NCI-H446 treated with DMSO at 0.1 percent for 48 hours (cell line): ENCODE data around the gene SH2D6.
"Not testable (repeated sequence)": the region's sequence is repeated elsewhere in the genome, so short reads cannot be mapped to it uniquely, and the experiment has no call there.

Experiments
- DNase-seq: peaks from one replicate; lab custom pipeline; 2025; lab: John Stamatoyannopoulos, UW

Gene SH2D6

DNA sequence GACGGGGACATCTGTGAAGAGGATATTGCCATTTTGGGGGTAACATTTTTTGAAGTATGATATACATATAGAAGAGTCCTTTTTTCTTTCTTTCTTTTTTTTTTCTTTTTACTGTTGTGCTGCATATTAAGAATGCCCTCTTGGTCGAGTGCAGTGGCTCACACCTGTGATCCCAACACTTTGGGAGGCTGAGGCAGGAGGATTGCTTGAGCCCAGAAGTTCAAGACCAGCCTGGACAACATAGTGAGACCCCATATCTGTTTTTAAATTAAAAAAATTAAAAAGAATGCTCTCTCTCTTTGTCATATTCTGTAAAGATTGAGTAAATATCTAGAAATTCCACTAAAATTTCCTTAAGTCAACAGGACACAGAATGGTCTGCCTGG, 3.6 kb downstream of the SH2D6 start:
- DNase-seq = no peak

DNA sequence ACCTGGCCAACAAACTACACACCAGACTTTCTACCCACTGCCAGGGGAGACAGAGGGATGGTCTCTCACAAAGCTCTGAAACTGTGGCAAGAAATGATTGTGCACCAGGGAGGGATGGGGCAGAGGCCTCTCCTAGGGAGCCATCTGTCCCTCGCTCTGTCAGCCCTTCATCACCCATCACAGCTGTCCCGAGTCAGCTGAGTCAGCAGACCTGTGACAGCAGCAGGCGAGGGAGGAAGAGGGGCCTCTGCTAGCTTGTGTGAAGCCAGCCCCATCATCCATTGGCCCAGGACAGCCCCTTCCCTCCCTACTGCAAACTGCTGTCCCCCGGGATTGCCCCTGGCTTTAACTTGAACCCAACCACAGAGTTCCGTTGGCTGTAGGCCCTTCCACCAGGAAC, 5.0 kb downstream of the SH2D6 start:
- no peak for DNase-seq

DNA sequence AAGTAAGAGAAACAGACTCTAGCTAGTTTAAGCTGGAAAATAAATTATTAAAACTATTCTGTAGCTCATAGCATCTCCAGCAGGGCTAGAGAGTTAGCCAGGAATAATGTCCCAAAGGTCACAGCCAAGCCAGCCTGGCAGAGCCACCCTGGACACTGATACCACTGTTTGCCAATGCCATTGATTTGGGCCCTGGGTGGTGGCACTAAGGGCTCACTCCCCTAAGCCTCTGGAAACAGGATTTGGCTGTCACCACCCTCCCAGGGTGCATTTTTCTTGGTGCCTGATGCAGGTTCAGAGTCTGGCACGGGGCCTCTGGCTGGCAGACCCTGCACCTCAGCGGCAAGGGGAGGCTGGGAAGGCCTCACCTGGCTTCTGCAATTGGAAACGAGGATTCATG, 7.1 kb downstream of the SH2D6 start:
- no peak for DNase-seq

DNA sequence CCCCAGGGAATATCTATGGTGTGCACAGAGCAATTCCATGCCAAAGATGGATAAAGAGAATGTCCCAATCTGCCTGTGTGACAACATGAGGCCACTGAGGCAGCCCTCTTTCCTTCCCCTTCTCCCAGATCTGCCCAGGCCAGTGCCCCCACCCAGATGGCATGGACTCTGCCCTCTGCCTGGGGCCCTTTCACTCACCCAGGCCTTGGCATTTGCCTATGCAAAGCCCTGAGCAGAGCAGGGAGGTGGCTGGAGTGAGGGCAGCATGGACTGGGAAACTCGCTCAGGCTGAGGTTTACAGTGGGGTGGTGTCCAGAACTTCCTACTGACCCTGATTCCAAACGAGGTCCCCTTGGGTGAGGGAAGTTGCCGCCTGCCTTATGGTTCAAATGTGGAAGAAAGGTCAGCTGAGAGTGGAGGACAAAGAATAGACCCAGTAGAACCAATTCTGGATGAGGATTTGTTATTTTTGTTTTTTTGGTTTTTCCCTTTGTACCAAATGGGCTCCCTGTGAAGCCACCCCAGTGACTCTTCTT, 8.9 kb downstream of the SH2D6 start:
- no peak for DNase-seq

DNA sequence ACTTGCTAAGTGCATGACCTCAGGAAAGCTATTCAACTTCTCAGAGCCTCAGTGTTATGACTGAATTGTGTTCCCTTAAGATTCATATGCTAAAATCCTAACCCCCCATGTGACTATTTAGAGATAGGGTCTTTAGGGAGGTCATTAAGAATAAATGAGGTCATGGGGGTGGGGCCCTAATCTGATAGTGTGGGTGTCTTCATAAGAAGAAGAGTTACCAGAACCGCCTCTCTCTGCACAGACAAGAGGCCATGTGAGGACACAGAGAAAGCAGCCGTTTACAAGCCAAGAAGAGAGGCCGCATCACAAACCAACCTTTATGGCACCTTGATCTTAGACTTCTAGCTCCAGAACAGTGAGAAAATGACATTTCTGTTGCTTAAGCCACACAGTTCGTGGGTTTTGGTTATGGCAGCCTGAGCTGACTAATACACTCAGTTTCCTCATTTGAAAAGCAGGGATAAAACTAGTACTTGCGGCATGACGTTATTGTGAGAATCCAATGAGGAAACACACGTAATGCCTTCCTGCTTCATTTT, 9.9 kb downstream of the SH2D6 start:
- DNase-seq = no peak

DNA sequence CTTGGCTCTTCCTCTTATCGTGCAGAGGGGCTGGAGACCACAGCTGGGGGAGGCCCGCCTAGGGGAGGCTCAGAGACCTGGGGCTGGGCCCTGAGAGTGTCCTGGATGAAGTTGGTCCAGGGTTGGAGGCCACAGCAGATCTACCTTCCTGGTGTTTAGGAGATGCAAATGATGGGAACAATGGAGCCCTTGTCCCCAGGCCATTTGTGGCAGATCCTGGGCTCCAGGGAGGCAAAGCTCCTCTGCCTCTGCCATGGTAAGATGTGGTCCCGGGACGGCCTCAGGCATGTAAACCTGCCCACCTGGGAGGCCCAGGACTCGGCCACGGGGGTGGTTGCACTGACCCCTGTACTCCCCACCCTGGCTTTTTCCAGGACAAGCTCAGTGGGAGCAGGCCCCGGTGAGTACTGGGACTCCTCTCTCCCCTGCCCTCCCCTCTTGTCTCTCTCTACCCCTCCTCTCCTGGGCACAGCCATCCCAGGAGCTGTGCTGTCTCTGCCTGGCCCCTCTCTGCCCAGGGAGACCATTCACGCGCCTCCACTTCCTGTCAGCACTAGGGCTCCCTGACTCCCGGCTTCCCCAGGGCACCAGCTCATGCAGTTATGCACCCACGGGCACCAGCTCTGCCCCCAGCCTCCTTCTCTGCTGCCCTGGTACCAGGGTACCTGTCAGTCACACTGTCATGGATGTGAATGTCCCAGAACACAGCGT, 10.9 kb downstream of the SH2D6 start:
- no peak for DNase-seq

DNA sequence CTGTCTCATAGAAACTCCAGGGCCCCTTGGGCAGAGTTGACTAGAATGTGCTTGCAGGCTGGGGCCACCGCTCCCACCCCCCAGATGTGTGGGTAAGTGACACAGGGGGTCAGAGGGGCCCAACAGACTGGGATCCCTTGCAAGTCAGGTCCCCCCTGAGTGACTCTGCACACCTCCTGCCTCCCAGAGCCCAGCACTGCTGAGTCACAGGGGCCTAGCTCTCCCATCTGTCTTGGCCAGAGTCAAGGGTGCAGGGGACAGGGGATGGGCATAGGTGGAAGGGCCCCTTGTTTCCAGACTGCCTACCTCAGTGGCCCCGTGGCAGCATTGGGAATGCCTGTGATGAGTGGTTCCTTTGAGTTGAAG, 11.4 kb downstream of the SH2D6 start:
- no peak for DNase-seq

DNA sequence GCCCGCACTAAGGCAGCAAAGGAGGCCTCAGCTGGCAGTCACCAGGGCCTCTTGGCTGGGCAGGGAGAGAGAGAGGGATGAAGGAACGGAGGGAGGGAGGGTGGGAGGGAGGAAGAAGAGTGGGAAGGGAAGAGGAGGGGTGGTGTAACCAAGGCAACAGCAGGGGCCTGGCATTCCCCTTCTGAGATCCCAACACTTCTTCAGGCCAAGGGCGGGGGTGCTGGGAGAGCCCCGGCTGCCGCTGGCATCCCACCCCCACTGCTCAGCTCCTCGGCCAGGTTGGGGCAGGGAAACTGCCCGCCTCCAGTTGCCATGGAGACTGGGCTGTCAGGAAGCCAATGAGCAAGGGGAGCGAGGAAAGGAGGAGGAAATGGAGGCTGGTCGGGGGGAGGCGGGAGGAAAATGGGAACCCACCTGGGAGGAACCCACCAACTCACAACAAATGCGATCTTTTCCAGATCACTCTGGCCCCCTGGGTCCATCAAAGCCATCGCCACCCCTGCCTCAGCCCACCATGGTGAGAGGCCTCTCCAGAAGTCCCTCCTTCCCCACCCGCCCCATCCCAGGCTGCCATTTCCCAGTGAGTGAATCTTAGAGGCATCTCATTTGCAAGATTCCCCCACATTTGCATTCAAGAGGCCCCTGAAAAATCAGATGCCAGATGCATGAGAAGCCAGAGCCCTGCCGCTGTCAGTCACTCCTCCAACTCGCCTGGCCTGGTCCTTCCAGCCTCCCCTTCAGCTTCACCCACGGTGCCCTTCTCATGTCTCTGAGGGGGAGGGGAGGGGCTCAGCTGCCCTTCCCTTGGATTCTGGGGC, 12.4 kb downstream of the SH2D6 start:
- peak; percentile 66 for DNase-seq

DNA sequence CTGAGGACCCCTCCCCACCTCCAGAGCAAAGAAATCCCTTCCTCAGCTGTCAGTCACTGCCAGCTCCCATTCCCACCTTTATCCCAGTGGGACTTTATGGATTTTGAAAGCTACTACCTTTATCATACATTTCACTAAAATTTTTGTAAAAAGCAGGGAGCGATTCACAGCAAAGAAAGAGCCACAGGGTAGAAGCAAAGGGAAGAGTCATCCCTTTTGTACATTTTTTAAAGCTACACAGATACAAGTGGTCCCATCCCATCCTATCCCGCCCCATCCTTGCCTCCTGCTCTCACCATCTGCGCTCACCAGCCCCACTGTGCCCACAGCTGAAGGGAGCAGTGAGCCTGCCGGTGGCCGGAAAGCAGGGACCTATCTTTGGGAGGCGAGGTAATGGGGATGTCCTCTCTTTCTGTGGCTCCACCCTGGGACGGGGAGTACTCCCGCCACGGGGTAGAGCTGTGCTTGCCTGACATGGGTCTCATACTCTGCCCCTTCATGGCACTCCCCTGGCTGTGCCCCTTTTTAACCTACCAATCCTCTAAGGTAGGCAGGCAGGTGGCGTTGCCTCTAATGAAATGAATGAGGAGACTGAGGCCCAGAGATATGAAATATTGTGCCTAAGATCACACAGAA, 13.2 kb downstream of the SH2D6 start:
- no peak for DNase-seq

DNA sequence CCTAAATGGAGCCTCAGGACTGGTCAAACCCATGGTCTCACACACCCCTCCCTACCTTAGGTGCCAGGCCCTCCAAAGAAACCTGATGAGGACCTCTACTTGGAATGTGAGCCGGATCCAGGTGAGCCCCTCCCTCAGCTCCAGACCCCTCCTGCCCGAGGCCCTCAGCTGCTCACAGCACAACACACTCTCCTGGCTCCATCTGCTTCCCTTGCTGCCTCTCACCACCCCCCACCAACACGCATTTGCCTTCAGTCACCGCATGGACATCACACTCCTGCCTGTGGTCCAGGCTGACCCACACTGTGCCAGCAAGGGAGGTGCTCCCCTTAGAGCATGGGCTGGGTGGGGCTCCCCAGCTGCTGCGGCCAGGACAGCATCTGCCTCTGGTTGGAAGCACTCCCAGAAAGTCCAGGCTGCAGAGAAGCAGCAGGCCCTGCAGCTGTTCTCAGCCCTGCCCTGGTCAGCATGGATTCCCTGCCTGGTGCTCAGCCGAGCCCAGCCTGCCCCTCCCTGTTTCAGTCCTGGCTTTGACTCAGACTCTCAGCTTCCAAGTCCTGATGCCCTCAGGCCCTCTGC, 15.1 kb downstream of the SH2D6 start:
- peak; percentile 67 for DNase-seq

DNA sequence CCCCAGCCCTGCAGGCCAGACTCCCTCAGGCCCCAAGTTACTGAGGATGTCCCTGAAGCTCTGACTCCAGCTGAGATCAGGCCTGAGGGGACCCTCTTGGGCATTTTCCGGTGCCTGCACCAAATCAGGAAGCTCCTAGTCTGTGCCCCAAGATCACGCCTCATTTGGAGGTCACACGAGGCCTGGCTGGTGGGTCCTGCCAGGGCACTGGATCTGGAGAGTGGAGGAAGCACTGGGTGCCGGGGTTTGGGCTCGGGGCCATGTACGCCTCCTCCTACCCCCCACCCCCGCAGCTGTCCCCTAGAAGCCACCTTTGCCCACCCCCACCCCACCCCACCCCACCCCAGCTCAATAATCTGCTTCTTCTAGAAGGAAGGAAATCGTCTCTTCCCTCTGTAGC, 16.2 kb downstream of the SH2D6 start:
- no peak for DNase-seq

DNA sequence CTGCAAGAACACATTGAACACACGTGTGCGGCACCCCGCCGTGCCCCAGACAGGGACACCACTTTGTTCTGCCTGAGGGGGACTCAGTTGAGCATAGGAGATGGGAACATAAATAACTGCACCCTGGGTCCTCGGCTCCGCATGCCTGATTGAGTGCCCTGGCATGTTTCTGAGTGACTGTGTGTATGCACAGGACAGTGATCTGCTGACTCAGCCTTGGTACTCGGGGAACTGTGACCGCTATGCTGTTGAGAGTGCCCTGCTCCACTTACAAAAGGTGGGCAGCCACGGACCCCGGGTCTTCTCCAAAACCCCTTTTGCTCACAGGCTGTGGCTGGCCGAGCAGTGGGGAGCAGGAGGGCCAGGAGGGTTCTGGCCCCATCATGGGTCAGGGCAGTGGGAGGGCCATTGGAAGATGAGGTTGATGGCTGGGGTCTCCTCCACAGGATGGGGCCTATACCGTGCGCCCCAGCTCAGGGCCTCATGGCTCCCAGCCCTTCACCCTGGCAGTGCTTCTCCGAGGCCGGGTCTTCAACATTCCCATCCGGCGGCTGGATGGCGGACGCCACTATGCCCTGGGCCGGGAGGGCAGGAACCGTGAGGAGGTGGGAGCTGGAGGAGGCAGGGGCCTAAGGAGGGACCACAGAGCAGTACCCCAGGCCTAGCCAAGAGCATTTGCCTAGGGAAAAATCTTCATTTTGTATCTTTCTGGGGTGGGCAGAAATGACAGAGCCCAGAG, 16.9 kb downstream of the SH2D6 start:
- no peak for DNase-seq

DNA sequence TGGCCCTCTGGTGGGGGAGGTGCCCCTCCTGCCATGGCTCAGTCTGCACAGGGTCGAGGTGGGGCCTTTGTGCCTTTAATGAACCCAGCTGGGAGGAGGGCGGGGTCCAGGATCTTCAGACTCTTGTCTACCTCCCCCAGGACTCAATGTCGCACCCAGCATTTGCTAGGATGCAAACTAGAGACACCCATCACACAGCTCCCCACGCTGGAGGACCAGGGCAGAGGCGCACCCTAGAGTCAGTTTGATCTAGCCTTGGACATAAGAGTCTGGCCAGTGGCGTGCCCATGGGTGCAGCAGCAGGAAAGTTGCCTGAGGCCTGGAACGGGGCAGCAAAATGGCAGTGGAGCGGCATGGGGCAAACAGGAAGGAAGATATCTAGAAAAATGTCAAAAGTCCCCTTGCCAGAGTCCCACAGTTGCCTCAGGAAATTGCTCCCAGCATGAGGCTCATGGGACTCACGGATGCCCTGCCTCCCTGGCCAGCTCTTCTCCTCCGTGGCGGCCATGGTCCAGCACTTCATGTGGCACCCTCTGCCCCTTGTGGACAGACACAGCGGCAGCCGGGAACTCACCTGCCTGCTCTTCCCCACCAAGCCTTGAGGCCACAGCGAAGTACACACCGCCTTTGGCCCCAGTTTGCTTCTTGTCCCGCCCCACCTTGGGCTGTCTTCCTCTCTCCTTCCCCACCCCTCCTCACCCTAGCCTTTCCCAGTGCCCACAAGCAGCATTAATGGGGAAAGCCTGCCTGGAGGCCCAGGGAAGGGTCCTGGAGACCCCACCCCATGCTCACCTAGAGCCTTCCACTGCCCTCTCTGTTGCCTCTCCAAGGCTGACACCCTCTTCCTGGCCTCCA, 17.7 kb downstream of the SH2D6 start:
- DNase-seq = no peak

DNA sequence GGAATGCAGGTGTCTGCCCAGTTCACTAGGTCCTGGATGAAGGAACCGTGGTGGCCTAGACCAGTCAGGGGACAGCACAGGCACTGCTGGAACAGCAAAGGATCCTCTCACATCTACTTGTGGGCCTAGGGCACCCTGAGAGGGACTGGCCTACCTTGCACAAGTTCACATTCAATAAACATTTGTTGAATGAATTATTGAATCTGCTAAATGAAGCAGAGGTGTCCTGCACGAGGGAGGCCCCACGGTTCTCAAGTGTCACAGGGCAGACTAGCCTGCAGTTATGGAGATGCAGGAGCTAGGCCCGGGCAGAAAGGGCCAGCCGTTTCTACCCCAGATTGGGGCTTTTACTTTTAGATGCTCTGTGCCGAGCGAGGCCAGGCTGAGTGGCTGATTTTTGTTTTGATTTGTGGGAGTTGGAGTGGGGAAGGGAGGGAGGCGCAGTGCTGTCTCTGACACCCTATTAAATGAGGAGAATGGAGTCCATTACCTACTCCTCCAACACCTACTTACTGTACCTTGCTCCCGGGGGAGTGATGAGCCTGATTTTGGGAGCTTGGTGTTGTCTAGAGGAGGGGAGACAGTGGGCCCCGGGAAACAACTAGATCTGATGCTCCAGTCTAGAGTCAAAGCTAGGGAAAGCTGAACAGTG, 18.4 kb downstream of the SH2D6 start:
- DNase-seq = no peak

DNA sequence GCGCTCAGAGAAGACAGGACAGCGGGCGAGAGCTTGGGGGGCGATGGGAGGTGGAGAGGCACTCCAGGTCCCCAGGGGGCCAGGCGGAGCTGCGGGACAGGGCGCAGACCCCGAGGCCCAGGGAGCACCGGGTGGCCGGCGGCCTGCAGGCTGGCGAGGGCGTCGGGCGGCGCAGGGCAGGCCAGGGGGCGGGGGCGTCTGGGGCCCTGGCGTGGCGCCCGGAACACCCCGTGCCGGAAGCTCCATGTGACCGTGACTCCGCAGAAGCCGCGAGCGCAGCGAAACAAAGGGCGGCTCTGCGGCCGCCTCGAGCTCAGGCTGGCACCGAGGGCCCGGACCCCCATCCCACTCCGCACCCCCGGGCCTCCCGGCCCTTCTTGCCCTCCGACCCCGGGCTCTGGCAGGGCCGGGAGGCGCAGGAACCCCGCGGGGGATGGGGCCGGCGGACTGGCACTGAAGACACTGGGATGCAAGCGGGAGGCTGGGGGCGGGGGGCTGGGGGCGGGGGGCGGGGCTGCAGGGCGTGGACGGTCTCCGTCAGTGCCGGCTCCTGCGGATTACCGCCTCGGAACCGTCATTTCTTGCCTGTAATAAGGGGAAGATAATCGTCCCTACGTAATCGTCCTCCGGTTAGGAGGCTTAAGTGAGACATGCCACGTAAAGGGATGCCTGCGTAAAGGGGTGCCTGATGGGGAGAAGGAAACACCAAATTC, 19.1 kb downstream of the SH2D6 start:
- peak; percentile 49 for DNase-seq

DNA sequence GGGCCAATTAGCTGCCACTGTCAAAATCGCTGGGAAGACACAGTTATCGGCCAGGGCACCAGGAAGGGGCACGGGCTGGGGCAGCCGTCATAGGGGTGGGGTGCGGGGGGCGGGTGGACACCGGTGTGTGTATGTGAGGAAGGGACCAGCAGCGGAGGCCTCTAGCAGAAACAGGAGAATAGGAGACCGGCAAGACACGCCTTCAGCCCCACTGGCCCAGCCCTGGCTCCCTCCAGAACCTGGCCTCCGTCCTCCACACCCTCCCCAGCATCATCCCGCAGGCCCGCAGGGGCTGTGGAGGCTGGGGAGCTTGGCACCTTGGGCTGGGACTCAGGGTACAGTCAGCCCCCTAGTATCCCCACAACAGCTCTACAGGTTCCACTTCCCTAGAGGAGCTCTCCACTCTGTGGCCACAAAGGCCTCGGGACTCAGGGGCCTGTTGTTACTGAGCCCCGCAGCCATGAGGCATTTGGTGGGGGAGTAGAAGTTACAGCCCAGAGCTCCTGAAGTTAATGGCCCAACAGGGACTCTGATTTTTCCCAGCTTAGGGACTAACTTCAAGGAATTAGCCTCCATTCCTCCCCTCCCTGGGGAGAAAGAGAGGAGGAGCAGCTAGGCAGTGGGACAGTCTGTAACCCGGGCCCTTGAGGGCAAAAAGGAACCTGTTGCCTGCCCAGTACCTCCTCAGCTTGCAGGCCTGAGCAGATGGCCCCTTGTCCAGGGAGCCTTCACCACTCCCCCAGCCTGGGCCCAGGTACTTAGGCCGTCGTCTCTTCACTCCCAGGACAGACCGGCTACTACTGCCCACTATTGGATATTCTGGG, 19.9 kb downstream of the SH2D6 start:
- no peak for DNase-seq

DNA sequence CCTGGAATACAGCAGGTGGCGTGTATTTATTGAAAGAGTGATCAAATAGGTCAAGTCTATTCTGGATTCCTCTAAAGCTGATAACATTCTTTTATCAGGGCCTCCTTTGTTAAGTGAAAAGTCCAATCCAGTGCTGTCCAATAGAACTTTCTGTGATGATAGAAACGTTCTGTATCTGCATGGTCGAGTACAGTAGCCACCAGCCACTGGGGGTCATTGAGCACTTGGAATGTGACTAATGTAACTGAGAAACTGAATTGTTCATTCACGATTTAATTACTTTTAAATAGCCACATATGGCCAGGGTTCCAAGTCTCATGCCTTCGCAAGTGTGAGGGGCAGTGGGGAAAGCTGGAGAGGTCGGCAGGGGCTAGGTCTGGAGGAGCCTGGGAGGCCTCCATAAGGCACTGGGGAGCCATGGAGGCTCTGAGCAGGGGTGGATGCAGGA, 20.5 kb downstream of the SH2D6 start:
- no peak for DNase-seq

DNA sequence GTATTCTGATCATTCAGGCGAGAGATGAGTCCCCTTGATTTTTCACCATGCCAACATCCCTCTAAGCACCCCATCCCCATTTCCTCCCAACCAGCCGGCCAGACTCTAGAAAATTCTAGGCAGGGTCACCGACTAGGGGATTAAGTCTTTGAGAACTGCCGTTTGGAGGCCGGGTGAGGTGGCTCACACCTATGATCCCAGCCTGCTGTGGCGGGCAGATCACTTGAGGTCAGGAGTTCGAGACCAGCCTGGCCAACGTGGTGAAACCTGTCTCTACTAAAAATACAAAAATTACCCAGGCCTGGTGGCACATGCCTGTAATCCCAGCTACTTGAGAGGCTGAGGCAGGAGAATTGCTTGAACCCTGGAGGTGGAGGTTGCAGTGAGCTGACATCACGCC, 21.1 kb downstream of the SH2D6 start:
- not testable (repeated sequence) for DNase-seq

DNA sequence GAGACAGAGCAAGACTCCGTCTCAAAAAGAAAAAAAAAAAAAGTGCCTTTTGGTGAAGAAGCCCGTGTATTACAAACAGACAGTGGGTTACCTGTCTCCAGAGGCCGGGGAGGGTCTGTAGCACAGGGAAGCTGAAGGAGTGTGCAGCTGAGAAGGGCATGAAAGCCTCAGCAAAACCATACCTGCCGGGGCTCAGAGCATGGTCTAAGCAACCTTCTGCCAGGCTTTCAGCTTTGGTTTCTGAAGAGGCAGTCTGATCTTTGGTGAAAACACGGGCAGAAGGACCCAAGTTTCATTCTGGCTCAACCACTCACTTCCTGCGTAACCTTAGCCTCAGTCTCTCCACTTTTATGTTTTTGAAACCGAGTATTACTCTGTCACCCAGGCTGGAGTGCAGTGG, 21.5 kb downstream of the SH2D6 start:
- no peak for DNase-seq
